Hippocampal formation (tissue), 2 donors: ENCODE results near the gene SOST.
A peak's percentile ranks its signal among the peaks of the same experiment; 100 is the strongest.
"Not testable (repeated sequence)": the region's sequence is repeated elsewhere in the genome, so short reads cannot be mapped to it uniquely, and the experiment has no call there.

ENCODE experiments used
- DNase-seq, 2 donors: peaks; one replicate each; lab custom pipeline; 2025; lab: John Stamatoyannopoulos, UW

Gene SOST

GRCh38 chr17:43758497-43759174 lies at the start of gene SOST:
SOST (minus strand) TSS chr17:43758791; CDS start chr17:43758741, 50 bp downstream.
- no peak for DNase-seq

GRCh38 chr17:43808076-43808475 lies 49.5 kb upstream of the SOST start:
- no peak for DNase-seq

GRCh38 chr17:43805117-43805516 lies 46.5 kb upstream of the SOST start:
- DNase-seq, result no peak

GRCh38 chr17:43803758-43804157 lies 45.2 kb upstream of the SOST start:
- DNase-seq, result no peak

GRCh38 chr17:43801844-43802243 lies 43.3 kb upstream of the SOST start:
- DNase-seq, result no peak

GRCh38 chr17:43800736-43801135 lies 42.1 kb upstream of the SOST start:
- peak in 1 of 2 donors; percentile 45 for DNase-seq

- no peak for DNase-seq
These were observed 40.5 kb upstream of the SOST start for GRCh38 chr17:43799047-43799446.

GRCh38 chr17:43798024-43798423 lies 39.4 kb upstream of the SOST start:
- not testable (repeated sequence) for DNase-seq

GRCh38 chr17:43792668-43793067 lies 34.1 kb upstream of the SOST start:
- not testable (repeated sequence) for DNase-seq

- no peak for DNase-seq
These were observed 33.0 kb upstream of the SOST start for GRCh38 chr17:43791589-43791988.

- DNase-seq, result no peak
These were observed 31.8 kb upstream of the SOST start for GRCh38 chr17:43790311-43790940.

- no peak for DNase-seq
These were observed 30.9 kb upstream of the SOST start for GRCh38 chr17:43789482-43789881.

- DNase-seq, result no peak
These were observed 29.9 kb upstream of the SOST start for GRCh38 chr17:43788540-43788939.

GRCh38 chr17:43787728-43788127 lies 29.1 kb upstream of the SOST start:
- no peak for DNase-seq

GRCh38 chr17:43784628-43785101 lies 26.1 kb upstream of the SOST start:
- DNase-seq, result no peak

- no peak for DNase-seq
These were observed 25.5 kb upstream of the SOST start for GRCh38 chr17:43784068-43784467.

- no peak for DNase-seq
These were observed 24.5 kb upstream of the SOST start for GRCh38 chr17:43782913-43783680.

- DNase-seq, result no peak
These were observed 21.5 kb upstream of the SOST start, which contains the start of gene CFAP97D1 for GRCh38 chr17:43780135-43780534. CFAP97D1 (plus strand) TSS chr17:43780435; CDS start chr17:43780463, 28 bp downstream.

GRCh38 chr17:43779145-43780125 lies 20.8 kb upstream of the SOST start:
- no peak for DNase-seq

GRCh38 chr17:43778337-43779144 lies 19.9 kb upstream of the SOST start, which contains the start of gene DUSP3:
DUSP3 (minus strand) TSS chr17:43778977; CDS start chr17:43778924, 53 bp downstream.
- peak; percentile 73 to 82 for DNase-seq
